Measurements from ENCODE around the gene CLEC16A.

CLEC16A gene

GRCh38 chr16:11165349-11165748 lies 221.0 kb downstream of the CLEC16A start:
- no peak for DNase-seq

DNA sequence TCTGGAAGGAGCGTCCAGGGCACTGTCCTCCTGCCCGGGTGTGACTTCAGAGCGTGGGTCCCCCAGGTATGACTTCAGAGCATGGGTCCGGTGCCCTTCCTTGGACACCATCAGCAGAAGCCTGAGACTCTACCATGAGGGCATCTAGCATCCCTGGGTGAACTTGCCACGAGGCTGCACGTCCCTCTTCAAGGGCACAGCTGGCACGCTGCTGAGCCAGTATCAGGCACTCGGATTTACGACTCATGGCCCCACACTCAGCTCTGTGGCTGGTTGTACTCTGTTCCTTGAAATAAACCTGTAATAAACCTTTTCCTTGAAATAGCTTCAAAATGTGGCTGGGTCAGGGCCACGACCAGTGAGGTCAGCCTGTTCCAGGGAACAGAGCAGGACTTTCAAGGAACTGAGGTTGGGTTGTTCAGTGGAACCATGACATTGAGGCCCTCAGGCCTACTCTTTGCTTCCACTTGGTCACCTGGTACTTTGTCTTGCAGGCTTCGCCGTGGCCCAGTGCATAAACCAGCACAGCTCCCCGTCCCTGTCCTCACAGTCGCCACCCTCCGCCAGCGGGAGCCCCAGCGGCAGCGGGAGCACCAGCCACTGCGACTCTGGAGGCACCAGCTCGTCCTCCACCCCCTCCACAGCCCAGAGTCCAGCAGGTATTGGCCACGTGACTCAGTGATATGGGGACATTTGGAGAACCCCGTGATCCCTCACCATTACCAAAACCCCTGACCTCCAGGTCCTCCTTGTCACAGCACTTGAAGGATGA lies 221.7 kb downstream of the CLEC16A start:
- DNase-seq: no peak

DNA sequence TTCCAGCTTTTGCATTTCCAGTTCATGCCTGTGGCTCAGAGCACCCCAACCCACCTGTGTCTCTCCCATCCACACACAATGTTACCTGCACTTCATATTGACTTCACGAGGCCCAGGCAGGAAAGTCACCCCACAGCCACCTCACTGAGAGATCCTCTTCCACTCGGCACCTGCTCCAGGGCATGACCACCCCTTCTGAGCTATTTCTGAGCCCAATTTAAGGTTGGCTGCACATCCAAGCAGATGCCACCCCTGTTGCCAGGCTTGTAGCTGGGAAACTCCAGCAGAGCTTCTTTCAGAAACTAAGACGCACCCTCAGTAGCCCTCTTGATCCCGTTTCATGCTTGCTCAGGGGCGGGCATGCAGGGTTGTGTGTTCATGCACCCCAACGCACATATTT lies 223.2 kb downstream of the CLEC16A start:
- no peak for DNase-seq

DNA sequence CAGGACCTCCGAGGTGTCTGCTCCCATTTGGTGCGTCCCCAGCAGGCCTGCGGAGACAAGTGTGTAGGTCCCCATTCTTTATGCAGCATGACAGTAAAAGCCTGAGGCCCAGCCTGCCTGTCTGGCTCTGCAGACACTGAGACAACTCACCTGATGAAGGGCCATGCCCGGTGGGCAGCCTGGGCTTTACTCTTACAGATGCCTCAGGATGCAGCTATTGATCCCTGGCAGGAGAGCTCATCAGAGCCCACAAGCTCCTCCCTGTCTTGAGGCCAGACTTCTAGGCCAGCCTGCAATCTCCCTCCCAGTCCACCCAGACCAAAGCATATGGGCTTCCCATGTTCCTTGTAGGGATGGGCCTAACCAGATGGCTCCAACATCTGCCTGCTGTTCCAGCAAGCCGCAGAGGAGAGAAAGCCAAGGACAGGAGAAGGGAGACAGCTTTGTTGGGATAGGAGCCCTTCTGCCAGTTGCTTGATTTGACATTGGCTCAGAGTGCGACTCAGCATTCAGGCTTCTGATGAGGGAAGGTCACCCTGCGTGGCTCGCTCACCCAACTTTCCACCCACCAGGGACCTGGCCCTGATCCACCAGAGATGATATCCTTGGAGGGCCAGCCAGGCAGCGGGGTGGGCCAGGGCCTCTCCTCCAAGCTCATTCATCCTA lies 224.2 kb downstream of the CLEC16A start:
- DNase-seq: no peak

GRCh38 chr16:11169641-11170040 lies 225.3 kb downstream of the CLEC16A start:
- peak; percentile 26 for DNase-seq

DNA sequence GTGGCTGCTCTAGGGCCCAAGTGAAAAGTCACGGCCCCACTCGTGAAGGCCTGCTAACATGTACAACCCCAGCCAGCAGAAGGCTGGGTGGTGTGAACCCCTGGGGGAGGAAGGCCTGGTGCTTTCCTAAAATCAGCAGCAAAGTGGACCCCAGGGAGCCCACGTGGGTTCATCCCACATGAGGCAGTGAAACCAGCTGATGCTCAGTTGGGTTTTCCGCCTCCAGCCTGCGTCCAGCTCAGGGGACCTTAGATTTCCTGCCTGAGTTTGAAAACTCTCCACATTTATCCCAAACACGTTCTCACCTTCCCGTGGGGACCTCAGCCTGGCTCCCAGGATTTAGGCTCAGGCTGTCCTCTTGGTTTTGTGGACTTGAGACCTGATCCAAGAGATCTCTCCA lies 225.8 kb downstream of the CLEC16A start:
- no peak for DNase-seq

- no peak for DNase-seq
These were observed 226.5 kb downstream of the CLEC16A start for GRCh38 chr16:11170696-11171447.

DNA sequence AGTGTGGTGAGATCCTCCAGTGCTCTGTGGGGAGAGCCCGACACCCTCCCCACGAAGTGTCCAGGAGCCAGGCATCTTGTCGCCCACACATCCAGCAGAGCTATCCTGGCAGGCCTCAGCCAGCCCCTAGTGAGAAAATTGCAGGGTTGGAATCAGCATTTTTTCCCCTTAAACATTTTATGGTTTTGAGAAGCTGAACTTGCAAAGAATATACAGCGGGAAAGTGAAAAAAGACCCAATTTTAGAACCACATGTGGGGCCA lies 227.0 kb downstream of the CLEC16A start:
- DNase-seq: no peak

GRCh38 chr16:11171757-11172299 lies 227.5 kb downstream of the CLEC16A start:
- no peak for DNase-seq

- DNase-seq: no peak
These were observed 229.1 kb downstream of the CLEC16A start for GRCh38 chr16:11173426-11173825.

GRCh38 chr16:11174141-11174540 lies 229.8 kb downstream of the CLEC16A start:
- DNase-seq: no peak

DNA sequence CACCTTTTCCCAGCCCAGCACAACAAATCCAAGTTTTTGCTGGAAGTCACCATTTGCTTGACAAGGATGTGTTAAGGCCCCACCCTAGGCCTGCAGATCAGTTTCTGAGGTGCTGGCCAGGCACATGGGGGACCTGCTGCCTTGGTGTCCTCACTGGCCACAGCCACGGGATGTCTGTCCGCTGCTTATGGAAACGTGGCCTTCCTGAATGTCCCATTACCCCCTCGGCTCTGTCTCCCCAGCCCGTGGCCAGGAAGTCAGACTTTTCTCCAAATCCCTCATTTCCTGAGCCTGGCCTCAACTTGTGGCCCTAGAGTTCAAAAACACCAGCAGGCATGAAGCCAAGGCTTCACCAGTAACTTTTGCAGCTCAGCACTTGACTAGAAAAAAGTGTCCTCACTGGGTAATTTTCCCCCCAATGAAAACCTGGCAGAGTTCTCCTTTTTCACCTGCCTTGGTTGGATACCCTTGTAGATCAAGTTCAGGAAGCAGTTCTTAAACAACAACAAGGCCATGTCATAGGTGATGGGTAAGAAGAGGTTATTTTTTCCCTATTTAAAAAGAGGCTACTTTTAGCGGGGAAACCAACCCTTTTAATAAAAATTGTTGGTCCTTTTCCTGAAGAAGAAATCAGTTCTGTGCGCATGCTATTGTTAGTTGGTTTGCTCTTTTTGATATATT lies 230.9 kb downstream of the CLEC16A start:
- no peak for DNase-seq

DNA sequence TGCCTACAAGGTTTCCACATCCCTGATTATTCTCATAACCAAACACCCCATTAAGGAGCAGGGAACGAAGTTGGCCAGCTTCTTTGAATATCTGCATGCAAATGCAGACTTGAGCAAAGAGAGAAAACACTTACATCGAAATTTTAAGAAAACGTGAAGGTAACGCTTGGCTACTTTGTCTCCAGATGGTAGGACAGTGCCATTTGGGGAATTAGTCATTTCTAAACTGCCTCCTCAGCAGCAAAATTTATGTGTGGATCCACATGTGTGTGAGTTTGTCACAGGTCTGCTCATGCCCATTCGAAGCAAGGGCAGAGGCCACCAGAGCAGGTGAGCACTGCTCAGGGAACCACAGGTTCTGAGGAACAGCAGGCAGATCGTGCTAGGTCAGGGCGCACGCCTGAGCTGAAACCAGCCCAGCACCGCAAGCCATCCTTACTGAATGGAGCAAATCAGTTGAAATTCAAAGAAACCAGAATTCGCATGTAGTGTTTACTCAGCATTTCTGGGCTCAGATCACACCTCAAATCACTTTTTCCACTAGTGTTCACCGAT lies 231.5 kb downstream of the CLEC16A start:
- DNase-seq: no peak

DNA sequence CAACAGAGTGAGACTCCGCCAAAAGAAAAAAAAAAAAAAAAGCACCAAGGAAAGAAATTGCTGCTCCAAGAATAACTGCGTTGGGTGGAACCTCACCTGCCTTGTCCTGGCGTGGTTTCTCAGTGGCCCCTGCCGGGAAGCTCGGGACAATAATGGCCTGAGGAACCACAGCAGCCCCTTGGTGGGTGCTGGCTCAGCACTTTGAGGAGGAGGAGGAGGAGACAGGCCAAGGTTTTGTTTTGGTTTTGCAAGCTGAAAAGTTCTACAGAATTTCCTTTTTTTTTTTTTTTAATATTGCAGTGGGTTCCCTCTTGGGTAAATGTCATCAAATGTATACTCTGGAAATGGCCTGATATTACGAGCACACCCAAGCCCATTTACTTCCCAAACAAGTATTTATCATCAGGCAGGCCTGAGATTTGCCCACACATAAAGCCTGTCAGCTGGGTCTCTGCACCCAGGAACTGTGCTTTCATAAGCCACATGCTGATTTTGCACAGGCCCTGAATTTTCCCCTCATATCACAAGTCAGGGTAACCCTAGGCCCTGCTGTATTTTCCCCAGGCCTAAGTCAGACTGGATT lies 233.3 kb downstream of the CLEC16A start:
- DNase-seq: no peak

DNA sequence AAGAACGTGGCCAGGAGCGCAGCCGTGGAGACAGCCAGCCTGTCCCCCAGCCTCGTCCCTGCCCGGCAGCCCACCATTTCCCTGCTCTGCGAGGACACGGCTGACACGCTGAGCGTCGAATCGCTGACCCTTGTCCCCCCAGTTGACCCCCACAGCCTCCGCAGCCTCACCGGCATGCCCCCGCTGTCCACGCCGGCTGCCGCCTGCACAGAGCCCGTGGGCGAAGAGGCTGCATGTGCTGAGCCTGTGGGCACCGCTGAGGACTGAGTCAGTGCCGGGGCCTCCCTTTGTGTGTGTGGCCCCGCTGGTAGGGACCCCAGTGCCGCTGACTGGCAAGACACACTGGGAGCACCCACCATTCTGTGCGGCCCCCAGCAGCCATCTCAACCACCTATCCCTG lies 234.1 kb downstream of the CLEC16A start:
- DNase-seq: no peak

GRCh38 chr16:11179574-11179973 lies 235.2 kb downstream of the CLEC16A start:
- DNase-seq: no peak

DNA sequence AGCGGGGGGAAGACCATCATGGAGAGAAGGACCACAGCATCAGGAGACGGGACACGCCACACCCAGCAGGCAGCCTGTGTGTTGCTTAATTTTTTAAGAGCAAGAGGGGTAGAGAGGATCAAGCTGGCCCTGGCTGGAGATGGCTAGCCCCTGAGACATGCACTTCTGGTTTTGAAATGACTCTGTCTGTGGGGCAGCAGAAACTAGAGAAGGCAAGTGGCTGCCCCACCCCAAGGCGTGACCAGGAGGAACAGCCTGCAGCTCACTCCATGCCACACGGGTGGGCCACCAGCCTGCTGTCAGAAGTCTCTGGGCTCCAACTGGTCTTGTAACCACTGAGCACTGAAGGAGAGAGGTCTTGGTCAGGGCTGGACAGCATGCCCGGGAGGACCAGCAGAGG lies 236.1 kb downstream of the CLEC16A start:
- no peak for DNase-seq

DNA sequence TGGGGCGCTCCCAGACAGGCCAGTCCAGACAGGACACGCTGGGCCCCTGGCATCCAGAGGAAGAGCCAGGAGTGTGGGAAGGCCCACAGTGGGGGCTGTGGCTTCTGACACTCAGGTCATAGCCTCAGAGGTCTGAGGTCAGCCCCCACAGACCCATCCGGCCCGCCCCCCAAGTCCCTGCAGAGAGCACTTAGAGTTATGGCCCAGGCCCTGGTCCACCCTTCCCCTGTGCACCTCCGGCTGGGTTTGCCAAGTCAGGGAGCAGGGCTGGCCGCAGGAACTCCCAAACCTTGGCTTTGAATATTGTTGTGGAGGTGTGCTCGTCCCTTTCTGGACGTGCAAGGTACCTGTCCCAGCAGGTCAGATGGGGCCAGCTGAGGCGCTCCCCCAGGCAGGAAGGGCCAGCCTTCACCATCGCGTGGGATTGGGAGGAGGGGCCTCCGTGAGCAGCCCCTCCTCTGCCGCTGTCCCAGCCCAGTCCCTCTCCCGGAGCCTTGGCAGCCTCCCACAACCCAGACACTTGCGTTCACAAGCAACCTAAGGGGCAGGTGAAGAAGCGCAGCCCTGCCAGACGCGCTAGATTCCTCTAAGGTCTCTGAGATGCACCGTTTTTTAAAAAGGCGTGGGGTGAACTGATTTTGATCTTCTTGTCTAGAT lies 237.0 kb downstream of the CLEC16A start:
- no peak for DNase-seq

DNA sequence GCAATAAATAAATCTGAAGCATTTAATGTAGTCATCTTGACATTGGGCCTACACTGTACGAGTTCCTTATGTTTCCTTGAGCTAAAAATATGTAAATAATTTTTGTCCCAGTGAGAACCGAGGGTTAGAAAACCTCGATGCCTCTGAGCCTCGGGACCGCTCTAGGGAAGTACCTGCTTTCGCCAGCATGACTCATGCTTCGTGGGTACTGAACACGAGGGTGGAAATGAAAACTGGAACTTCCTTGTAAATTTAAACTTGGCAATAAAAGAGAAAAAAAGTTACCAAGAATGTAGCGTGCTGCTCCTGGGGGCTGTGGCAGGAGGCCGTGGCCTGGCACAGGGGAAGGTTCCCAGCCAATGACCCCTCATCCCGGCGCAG lies 237.5 kb downstream of the CLEC16A start:
- DNase-seq: no peak

DNA sequence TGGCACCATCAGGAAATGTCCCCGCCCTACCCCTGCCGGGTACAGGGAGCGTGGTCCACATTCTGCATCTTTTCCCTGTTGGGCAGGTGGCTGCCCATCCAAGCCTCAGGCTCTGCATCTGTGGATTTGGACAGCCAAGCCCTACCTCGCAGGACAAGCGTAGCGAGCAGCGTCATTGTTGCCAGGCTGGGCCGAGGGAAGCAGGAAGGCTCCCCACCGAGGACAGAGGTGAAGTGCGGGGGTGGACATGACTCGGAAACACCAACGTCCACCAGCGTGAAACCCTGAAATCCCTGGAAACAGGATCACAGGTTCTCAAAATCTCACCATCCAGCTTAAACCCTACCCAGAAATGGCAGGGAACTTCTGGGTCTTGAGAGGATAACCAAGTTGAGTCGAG lies 238.0 kb downstream of the CLEC16A start:
- no peak for DNase-seq

GRCh38 chr16:11183035-11183812 lies 238.9 kb downstream of the CLEC16A start:
- no peak for DNase-seq

All from DMS79 (cell line).